HG03469 (cell line): ENCODE results near the gene ESYT3.
"Not testable (repeated sequence)": the region's sequence is repeated elsewhere in the genome, so short reads cannot be mapped to it uniquely, and the experiment has no call there.

ENCODE experiments used
- ATAC-seq: cut with Tn5 transposase; IDR thresholded peaks from one replicate; pipeline ENCODE4 v1.9.1; 2021; ENCODE audit warnings: mild to moderate bottlenecking, moderate library complexity, moderate number of reproducible peaks; ENCODE audit not compliant: unreplicated experiment

Gene ESYT3

DNA sequence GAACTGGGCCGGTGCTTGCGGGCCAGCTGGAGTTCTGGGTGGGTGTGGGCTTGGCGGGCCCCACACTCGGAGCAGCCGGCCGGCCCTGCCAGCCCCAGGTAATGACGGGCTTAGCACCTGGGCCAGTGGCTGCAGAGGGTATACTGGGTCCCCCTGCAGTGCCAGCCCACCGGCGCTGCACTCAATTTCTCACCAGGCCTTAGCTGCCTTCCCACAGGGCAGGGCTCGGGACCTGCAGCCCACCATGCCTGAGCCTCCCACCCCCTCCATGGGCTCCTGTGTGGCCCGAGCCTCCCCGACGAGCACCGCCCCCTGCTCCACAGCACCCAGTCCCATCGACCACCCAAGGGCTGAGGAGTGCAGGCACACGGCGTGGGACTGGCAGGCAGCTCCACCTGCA lies 50.3 kb downstream of the ESYT3 start:
- ATAC-seq, result not testable (repeated sequence)

DNA sequence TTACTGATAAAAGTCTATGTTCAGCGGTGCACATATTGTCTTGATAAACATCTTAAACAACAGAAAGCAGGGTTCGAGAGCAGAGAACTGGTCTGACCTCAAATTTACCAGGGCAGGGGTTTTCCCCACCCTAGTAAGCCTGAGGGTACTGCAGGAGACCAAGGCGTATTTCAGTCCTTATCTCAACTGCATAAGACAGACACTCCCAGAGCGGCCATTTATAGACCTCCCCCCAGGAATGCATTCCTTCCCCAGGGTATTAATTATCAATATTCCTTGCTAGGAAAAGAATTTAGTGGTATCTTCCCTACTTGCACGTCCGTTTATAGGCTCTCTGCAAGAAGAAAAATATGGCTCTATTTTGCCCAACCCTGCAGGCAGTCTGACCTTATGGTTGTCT lies 52.2 kb downstream of the ESYT3 start:
- ATAC-seq, result not testable (repeated sequence)

DNA sequence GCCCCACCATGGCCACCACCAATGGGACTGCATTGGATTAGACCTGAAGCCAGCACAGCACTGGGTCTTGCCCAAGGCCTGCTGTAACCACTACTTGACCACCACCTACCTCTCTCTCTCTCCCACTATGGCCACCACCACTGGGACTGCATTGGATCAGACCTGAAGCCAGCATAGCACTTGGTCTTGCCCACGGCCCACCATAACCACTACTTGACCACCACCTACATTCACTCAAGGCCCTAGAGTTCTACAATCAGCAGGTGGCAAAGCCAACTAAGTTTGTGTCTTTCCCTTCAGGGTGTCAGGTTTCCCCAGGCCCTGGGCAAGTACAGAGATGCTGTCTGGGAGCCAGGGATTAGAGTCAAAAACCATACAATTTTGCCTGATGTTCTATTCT lies 57.6 kb downstream of the ESYT3 start:
- no peak for ATAC-seq

DNA sequence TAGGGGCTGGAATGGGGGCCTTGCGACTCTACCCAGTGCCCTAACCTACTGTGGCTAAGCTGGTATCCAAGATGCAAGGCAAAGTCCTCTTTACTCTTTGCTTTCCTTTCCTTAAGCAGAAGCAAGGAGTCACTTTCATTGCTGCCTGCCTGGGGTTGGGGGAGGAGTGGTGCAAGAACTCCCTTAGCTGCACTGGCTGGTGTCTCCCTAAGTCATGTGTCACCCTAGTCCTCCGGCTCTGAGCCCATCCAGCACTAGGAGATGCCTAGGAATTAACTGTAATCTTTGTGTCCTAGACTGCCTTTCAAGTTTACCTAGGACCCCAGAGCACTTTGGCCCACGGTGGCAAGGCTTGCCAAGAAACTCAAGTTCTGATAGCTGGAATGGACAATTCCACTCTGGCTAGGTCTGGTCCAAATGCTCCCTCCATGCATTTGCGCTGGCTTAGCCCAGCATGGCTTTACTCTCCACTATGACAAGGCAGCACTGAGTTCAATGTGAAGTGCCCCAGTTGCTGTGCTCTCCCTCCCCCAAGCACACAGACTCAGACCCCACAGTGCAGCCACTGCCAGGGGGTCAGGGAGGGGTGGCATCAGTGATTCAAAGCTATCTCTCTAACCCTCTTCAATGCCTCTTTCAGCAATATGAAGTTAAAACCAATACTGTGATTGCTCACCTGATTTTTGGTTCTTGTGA lies 58.7 kb downstream of the ESYT3 start:
- ATAC-seq, result no peak

DNA sequence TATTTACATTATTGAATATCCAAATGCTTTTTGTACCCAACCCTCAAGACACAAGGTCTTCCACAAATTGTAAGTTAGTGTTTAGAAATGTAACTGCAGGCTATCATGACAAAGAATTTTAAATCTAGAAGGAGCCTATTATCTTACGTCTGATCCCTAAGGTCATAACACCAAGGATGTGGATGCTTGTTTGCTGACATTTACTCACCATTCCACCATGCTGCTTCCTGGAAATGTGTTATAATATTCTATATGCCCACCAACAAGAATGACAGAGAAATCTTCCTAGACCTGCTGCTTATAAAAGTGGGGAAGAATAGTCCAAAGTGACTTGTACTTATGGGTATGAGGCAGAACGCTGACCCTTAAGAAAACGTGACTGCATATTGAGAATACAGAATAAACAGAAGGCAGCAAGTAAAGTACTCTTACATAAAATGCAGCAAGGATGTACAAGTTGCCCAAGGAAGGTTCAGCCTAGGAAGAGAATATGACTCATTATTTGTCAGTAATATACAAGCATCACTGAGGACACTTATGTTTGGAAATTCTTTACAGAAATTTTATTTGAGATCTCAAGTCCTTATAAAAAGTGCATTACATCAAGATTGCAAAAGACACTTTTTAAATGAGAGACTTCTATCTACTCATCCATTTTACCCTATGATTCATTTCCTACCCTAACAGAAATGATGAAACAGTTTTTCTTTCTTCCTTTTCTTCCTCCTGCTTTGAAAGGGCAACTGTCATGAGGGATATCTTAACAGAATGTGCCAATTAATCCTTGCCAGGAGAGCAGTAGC lies 59.6 kb downstream of the ESYT3 start:
- ATAC-seq, result no peak

DNA sequence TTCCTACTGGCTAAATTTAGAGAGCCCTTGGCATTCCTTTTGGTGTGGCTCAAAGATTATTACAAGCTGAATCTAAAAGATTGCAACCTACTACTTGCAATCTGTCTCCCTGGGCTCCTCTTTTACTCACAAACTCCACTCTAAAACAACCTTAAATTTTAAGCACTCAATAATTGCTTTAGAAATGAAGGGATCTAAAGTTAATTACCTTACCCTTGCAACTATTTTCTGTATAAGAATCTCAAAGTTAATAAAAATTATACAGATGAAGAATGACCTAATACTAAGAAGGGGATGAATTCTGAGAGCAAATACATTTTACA lies 60.2 kb downstream of the ESYT3 start:
- no peak for ATAC-seq

DNA sequence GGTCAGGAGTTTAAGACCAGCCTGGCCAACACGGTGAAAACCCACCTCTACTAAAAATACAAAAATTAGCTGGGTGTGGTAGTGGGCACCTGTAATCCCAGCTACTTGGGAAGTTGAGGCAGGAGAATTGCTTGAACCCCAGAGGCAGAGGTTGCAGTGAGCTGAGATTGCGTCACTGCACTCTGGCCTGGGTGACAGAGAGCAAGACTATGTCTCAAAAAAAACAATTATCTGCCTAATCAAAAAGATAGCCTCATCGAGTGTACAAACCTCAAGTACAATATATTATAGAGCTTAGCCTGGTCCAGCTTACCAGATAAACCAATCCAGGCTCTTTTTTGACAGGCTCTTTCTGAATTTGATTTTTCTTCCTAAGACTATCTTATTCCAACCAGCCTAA lies 61.2 kb downstream of the ESYT3 start:
- ATAC-seq, result not testable (repeated sequence)

DNA sequence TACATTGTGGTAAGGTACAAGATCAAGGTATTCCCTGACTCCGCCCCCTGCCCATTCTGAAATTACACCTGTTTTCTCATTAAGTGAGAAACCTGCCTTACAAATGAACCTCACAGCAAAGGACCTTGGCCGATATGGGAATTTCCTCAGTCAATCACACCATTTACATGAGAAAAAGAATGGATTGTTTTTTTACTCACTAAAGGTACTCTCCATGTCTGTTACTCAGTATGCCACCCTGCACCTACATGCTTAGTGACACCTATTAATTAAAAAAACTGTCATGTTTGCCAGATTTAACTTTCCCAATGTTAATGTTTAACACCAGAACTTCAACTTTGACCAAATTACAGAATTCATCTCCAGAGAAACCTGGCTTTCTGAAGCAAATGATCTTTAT lies 62.0 kb downstream of the ESYT3 start:
- no peak for ATAC-seq

DNA sequence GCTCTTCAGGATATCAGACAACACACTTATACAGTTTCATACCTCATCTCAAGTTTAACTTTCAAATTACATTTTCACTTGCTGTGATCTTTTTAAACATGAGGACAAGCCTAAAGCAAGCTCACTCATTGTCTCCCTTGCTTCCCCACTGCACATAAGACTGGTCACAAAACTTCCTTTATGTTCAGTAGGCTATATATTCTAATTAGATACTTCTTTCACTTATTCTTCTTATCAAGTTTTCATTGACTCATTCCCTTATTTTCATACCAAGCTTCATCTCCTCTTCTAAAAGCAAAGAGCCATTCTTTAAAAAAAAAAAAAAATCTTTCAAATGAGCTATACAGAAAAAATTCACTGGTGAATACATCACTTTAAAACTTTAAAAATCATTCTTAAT lies 62.6 kb downstream of the ESYT3 start:
- no peak for ATAC-seq

DNA sequence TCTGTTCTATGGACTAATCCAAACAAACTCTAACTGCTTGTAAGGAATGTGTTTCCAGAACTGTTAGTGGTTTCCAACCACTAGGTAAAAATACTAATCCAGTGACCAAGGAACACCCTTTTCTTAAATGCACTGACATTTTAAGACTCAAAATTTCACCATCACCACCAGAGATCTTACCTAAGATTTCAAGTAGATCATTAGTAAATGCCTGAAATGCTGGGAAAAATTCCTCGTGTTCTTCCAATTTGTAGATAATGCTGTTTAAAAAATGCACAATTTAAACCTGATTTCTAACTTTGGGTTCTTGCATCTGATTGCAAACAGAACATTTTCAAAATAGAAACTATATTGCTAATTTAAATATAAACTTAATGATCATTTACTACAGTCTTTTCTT lies 63.4 kb downstream of the ESYT3 start:
- no peak for ATAC-seq

DNA sequence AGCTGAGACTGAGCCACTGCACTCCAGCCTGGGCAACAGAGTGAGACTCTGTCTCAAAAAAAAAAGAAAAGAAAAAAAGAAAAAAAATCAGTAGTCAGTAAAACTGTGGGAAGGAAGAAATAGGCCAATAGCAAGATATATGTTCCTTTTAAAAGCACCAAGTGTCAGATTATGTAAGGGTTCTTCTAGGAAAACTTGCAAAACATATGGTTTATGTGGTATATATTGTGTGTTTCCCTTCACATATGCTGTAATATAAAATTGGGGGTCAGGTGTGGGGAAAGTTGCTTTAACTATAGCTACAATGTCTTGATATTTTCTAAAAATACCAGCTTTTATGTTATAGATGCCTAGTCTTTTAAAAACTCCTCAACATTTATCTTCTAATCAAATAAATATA lies 64.6 kb downstream of the ESYT3 start:
- no peak for ATAC-seq

DNA sequence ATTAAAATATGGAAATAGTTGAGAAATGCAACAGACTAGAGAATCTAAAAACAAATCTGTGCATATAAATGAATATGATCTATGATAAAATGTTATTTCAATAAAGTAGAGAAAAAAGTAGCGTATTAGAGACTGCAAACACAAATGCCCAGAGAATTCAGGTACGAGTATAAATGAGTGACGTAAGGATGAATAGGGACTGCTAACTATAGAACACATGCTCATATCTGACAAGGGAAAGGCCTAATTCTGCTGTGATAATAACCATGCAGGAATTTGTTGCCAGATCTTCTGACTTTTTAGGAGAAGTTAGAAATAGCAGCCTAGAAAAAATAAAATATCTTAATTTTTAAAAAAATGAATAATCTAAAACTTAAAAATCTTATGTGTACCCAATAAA lies 73.1 kb downstream of the ESYT3 start:
- ATAC-seq, result no peak

DNA sequence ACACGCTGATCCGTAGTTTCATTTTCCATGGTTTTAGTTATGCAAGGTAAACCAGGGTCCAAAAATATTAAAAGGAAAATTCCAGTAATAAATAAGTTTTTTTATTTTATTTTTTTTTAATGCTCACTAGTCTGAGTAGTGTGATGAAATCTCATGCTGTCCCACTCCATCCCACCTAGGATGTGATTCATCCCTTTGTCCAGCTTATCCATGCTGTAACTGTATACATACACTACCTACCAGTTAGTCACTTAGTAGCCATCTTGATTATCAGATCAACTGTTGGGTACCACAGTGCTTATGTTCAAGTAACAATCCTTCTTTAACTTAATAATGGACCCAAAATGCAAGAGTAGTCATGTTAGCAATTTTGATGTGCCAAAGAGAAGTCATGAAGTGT lies 75.2 kb downstream of the ESYT3 start:
- no peak for ATAC-seq

DNA sequence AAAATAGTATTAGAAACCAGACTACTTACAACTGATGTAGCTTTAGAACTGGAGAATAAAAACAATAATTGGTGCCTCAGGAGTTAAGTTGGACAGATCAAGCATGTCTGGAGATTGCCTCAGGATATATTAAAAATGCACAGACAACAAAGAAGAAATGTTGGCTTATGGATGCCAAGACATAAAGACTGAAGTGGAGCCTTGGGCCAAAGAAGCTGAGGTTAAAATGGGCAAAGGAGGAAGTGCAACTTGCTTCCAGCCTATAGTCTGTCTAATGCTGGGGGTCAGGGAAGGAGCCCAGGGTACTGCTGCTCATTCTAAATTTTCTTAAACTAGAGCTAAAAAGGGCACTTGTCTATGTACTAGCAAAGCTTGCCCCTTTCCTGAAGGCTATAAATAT lies 77.5 kb downstream of the ESYT3 start:
- ATAC-seq, result no peak

DNA sequence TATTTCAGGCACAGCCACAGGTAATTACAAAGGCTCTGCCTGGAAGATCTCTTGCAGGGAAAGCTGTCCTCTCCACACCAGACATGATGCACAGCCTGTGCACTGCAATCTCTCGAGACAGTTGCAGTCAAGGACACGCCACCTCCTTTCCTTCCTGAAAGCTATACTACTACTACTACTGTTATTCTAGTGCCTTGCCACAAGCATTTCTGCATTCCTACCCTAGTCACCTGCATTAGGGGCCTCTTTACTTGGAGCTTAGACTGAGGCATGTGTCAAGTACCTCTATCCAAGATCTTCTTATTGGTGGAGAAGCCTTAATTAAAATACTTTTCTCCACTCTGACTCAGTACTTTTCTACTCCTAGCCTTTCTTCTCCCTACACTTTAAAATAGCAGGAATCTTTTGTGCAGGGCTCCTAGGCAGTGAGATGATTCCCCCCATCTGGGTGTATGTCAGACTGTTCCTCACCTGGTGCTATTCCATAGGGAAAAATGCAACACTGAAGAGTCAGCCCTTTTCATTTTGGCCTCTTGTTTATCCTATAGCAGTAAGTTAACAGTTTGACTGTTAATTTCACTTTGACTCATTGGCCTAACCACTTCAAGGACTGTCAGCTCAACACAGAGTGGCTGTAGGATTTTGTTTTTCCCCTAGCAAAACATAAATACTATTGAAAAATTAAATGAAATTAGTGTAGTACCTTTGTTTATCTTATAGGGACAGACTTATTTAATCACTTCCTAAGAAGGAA lies 78.9 kb downstream of the ESYT3 start:
- ATAC-seq, result no peak

DNA sequence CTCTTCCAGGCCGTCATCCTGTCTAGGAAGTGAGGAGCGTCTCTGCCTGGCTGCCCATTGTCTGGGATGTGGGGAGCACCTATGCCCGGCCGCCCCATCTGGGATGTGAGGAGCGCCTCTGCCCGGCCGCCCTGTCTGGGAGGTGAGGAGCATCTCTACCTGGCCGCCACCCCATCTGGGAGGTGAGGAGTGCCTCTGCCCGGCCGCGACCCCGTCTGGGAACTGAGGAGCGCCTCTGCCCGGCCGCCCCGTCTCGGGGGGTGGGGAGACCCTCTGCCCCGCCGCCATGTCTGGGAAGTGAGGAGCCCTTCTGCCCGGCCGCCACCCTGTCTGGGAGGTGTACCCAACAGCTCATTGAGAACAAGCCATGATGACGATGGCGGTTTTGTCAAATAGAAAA lies 87.0 kb downstream of the ESYT3 start:
- ATAC-seq, result not testable (repeated sequence)
